Gastrocnemius medialis (tissue), 4 donors: Measurements from ENCODE around the gene TMEM52. TPM values are rescaled to one million over a fixed set of nuclear protein-coding genes. Genes with fewer than 3 reads are reported as not detected.
A peak's percentile ranks its signal among the peaks of the same experiment; 100 is the strongest.

Experiments
- ATAC-seq, 2 donors: fragments of 150-250 bp; one replicate each; pipeline ENCODE4 v1.9.1; 2016
- DNase-seq, 2 donors: peaks; one replicate each; pipeline ENCODE4 v3.0.0-alpha.2; 2019
- H3K27ac ChIP-seq, 4 donors: fragments of 200-600 bp; sonication (generic); 1 replicate in 1 of 4; 2 replicates in 3 of 4; pipeline ENCODE4 v1.5.1; 2016 to 2018; ENCODE audit warnings: mild to moderate bottlenecking in 2 of 4, moderate library complexity in 1 of 4
- H3K27me3 ChIP-seq, 3 donors: fragments of 200-600 bp; sonication (generic) in 2 of 3; 1 replicate in 1 of 3; 2 replicates in 2 of 3; pipeline versions ENCODE4 v1.5.1 to v1.6.0; 2016 to 2019; ENCODE audit warnings: mild to moderate bottlenecking in 1 of 3, moderate library complexity in 1 of 3
- H3K36me3 ChIP-seq, 2 donors: fragments of 200-600 bp; sonication (generic) in 1 of 2; one replicate each; pipeline ENCODE4 v1.5.1; 2017 to 2018
- H3K4me1 ChIP-seq, 2 donors: fragments of 200-600 bp; sonication (generic) in 1 of 2; one replicate each; pipeline ENCODE4 v1.5.1; 2016 to 2017; ENCODE audit warnings: mild to moderate bottlenecking in 2 of 2
- H3K4me3 ChIP-seq, 4 donors: fragments of 200-600 bp; sonication (generic) in 3 of 4; 1 replicate in 1 of 4; 2 replicates in 3 of 4; pipeline ENCODE4 v1.5.1; 2016 to 2019; ENCODE audit warnings: mild to moderate bottlenecking in 2 of 4
- H3K9me3 ChIP-seq, 3 donors: fragments of 200-600 bp; sonication (generic) in 2 of 3; 1 replicate in 1 of 3; 2 replicates in 2 of 3; pipeline ENCODE4 v1.5.1; 2016 to 2019
- CTCF ChIP-seq, 5 experiments: fragments of 450-650 bp in 3 of 5; fragments of 200-600 bp in 2 of 5; sonication (generic) in 2 of 5; IDR thresholded peaks in 4 of 5; conservative IDR thresholded peaks in 1 of 5; 1 replicate in 4 of 5; 2 replicates in 1 of 5; pipeline ENCODE4 v1.5.1; 2016 to 2019; ENCODE audit warnings: antibody characterized with exemption in 5 of 5, mild to moderate bottlenecking in 3 of 5, moderate library complexity in 3 of 5
- POLR2A ChIP-seq, 2 donors: fragments of 450-650 bp; IDR thresholded peaks; one replicate each; pipeline ENCODE4 v1.6.1; 2017; ENCODE audit warnings: antibody characterized with exemption in 2 of 2, mild to moderate bottlenecking in 2 of 2, moderate library complexity in 2 of 2
- in situ Hi-C, 4 donors: fragments of 200-750 bp; cut with MboI; loops; one replicate each; pipeline versions ENCODE4 v1.15.0 to v1.8.0; 2017; ENCODE audit warnings: low sequenced_read_pairs in 4 of 4
- intact Hi-C: fragments of 100-400 bp; cut with DNase I; formaldehyde crosslinking; loops from one replicate; pipeline ENCODE4 v1.15.1; 2023; ENCODE audit warnings: low total_unique reads
- total RNA-seq, 4 donors: library from RNA; depleted of rRNA; stranded (reverse); fragments of >200 nt; gene quantifications; one replicate each; pipeline versions ENCODE4 v1.1.0 to v1.2.3, GENCODE V29; 2016

Gene TMEM52
- total RNA-seq, 4 donors from 2014 or later = 43.3 to 155 (median 67.2) TPM

GRCh38 chr1:1899266-1899966, 19.7 kb downstream of the TMEM52 start:
- no peak for ATAC-seq
- in situ Hi-C loops = loop anchor here in 1 of 4 donors (25.0 kb wide), 1 partner anchor 137 kb away; no protein-coding TSS in a partner anchor

GRCh38 chr1:1898246-1898933, 20.7 kb downstream of the TMEM52 start:
- Histone ChIP-seq H3K27ac (no peak overlapping the region), H3K4me3 (no peak overlapping the region), H3K36me3 (no peaks in the 10 kb centered on the region), H3K27me3 (no peaks in the 10 kb centered on the region), H3K9me3 (no peaks in the 10 kb centered on the region), H3K4me1 (peaks cover 13 to 14% of the 10 kb centered on the region in 2 donors)
- intact Hi-C loops (no loop called here), in situ Hi-C loops (loop anchor here in 1 of 4 donors (25.0 kb wide), 1 partner anchor 136 kb away; no protein-coding TSS in a partner anchor)
- ATAC-seq (no peak), DNase-seq (no peak)
- TF ChIP-seq CTCF (IDR thresholded peaks at IDR 0.05 in 4 of 5, conservative IDR thresholded peaks at IDR 0.05 in 1 of 5) (no peak), POLR2A (IDR thresholded peaks at IDR 0.05) (no peak)

More at GRCh38 chr1:1899266-1899966, 19.7 kb downstream of the TMEM52 start:
- no peak for TF ChIP-seq POLR2A (IDR thresholded peaks at IDR 0.05)
- no peak for TF ChIP-seq CTCF (IDR thresholded peaks at IDR 0.05 in 4 of 5, conservative IDR thresholded peaks at IDR 0.05 in 1 of 5)
- H3K36me3 ChIP-seq = no peaks in the 10 kb centered on the region
- intact Hi-C loops = no loop called here
- H3K4me3 ChIP-seq = no peak overlapping the region
- H3K27ac ChIP-seq = no peak overlapping the region
- H3K27me3 ChIP-seq = no peaks in the 10 kb centered on the region
- no peaks in the 10 kb centered on the region for H3K9me3 ChIP-seq
- DNase-seq = no peak
- peaks cover 7 to 9% of the 10 kb centered on the region in 2 donors for H3K4me1 ChIP-seq

GRCh38 chr1:1895456-1896336, 23.4 kb downstream of the TMEM52 start:
- Histone ChIP-seq H3K4me1 (peaks cover 26 to 27% of the 10 kb centered on the region in 2 donors), H3K27me3 (no peaks in the 10 kb centered on the region), H3K9me3 (no peaks in the 10 kb centered on the region), H3K27ac (no peak overlapping the region), H3K36me3 (no peaks in the 10 kb centered on the region), H3K4me3 (no peak overlapping the region)
- intact Hi-C loops = no loop called here
- no peak for TF ChIP-seq POLR2A (IDR thresholded peaks at IDR 0.05)
- no peak for TF ChIP-seq CTCF (IDR thresholded peaks at IDR 0.05 in 4 of 5, conservative IDR thresholded peaks at IDR 0.05 in 1 of 5)
- in situ Hi-C loops = loop anchor here in 1 of 4 donors (25.0 kb wide), 1 partner anchor 133 kb away; no protein-coding TSS in a partner anchor
- DNase-seq (no peak), ATAC-seq (no peak)

- H3K27me3 ChIP-seq = no peaks in the 10 kb centered on the region
- in situ Hi-C loops (loop anchor here in 1 of 4 donors (25.0 kb wide), 1 partner anchor 133 kb away; no protein-coding TSS in a partner anchor), intact Hi-C loops (no loop called here)
- DNase-seq (no peak), ATAC-seq (no peak)
- no peak for TF ChIP-seq CTCF (IDR thresholded peaks at IDR 0.05 in 4 of 5, conservative IDR thresholded peaks at IDR 0.05 in 1 of 5)
- TF ChIP-seq POLR2A (IDR thresholded peaks at IDR 0.05) = no peak
- peaks cover 26 to 27% of the 10 kb centered on the region in 2 donors for H3K4me1 ChIP-seq
- no peaks in the 10 kb centered on the region for H3K36me3 ChIP-seq
- peak overlapping the region in 2 of 4 donors; percentile 14 to 61 for H3K27ac ChIP-seq
- H3K9me3 ChIP-seq = no peaks in the 10 kb centered on the region
- H3K4me3 ChIP-seq = no peak overlapping the region
Observed at GRCh38 chr1:1895060-1895418, 24.0 kb downstream of the TMEM52 start.
